WTC11 (cell line): ENCODE measurements around the gene CNOT6L. TPM values are rescaled to one million over a fixed set of nuclear protein-coding genes. Genes with fewer than 3 reads are reported as not detected.

Experiments used
- ATAC-seq: fragments of 200-7000 bp; cut with Tn5 transposase; 2 replicates; pipeline ENCODE4 v1.10.0; 2021; ENCODE audit warnings: mild to moderate bottlenecking, moderate library complexity
- CTCF ChIA-PET: fragments of 300-600 bp; sonication (Branson Sonifier 250); formaldehyde crosslinking; loops from one replicate; lab custom pipeline; 2021; ENCODE audit warnings: antibody characterized with exemption; lab: Charles Lee
- POLR2A ChIA-PET: fragments of 350-600 bp; sonication (Branson Sonifier 250); formaldehyde crosslinking; loops from one replicate; lab custom pipeline; 2021; ENCODE audit warnings: antibody characterized with exemption; lab: Charles Lee
- DNase-seq: peaks from one replicate; pipeline ENCODE4 v3.0.0; 2021; ENCODE audit warnings: low spot score
- H3K27ac Mint-ChIP-seq: 2 replicates; pipeline ENCODE4 v1.8.0; 2021; ENCODE audit warnings: mixed read lengths
- H3K27me3 Mint-ChIP-seq: 2 replicates; pipeline ENCODE4 v1.8.0; 2021; ENCODE audit warnings: low read depth, mild to moderate bottlenecking, moderate library complexity, mixed read lengths
- H3K36me3 Mint-ChIP-seq: 2 replicates; pipeline ENCODE4 v1.8.0; 2021; ENCODE audit warnings: mixed read lengths
- H3K4me1 Mint-ChIP-seq: 2 replicates; pipeline ENCODE4 v1.8.0; 2022; ENCODE audit warnings: mixed read lengths
- H3K4me3 Mint-ChIP-seq: 2 replicates; pipeline ENCODE4 v1.8.0; 2021; ENCODE audit warnings: mild to moderate bottlenecking, moderate library complexity, mixed read lengths
- H3K9me3 Mint-ChIP-seq: 2 replicates; pipeline ENCODE4 v1.8.0; 2021; ENCODE audit warnings: mixed read lengths
- ELF4 ChIP-seq: sonication (generic); formaldehyde crosslinking; IDR thresholded peaks from 2 replicates; pipeline ENCODE4 v1.8.1; 2022; ENCODE audit warnings: low read depth, mild to moderate bottlenecking, moderate library complexity, missing genetic modification reagents
- EMX1 ChIP-seq: fragments of 250-450 bp; sonication (Bioruptor Pico); IDR thresholded peaks from 2 replicates; pipeline ENCODE4 v1.8.0; 2021; ENCODE audit warnings: mild to moderate bottlenecking
- GABPB1 ChIP-seq: sonication (generic); formaldehyde crosslinking; IDR thresholded peaks from 2 replicates; pipeline ENCODE4 v1.8.1; 2023; ENCODE audit warnings: mild to moderate bottlenecking, missing genetic modification reagents
- GRHL2 ChIP-seq: fragments of 250-450 bp; sonication (Bioruptor Pico); IDR thresholded peaks from 2 replicates; pipeline ENCODE4 v1.8.0; 2022; ENCODE audit warnings: mild to moderate bottlenecking, moderate library complexity; ENCODE audit not compliant: insufficient replicate concordance, severe bottlenecking
- GTF2I ChIP-seq: fragments of 250-450 bp; sonication (Bioruptor Pico); conservative IDR thresholded peaks from 2 replicates; pipeline ENCODE4 v1.4.0; 2021; ENCODE audit warnings: mild to moderate bottlenecking
- JUN ChIP-seq: sonication (generic); formaldehyde crosslinking; IDR thresholded peaks from 2 replicates; pipeline ENCODE4 v1.8.0; 2023; ENCODE audit warnings: mild to moderate bottlenecking, missing genetic modification reagents
- KAT7 ChIP-seq: sonication (generic); formaldehyde crosslinking; IDR thresholded peaks from 2 replicates; pipeline ENCODE4 v1.8.1; 2023; ENCODE audit warnings: missing genetic modification reagents, mild to moderate bottlenecking, borderline replicate concordance
- NFATC4 ChIP-seq: fragments of 250-450 bp; sonication (Bioruptor Pico); IDR thresholded peaks from 2 replicates; pipeline ENCODE4 v1.9.0; 2021; ENCODE audit warnings: mild to moderate bottlenecking
- RELA ChIP-seq: sonication (generic); formaldehyde crosslinking; IDR thresholded peaks from 2 replicates; pipeline ENCODE4 v1.8.1; 2022; ENCODE audit warnings: missing genetic modification reagents, mild to moderate bottlenecking, borderline replicate concordance
- SMAD3 ChIP-seq: sonication (generic); formaldehyde crosslinking; IDR thresholded peaks from 2 replicates; pipeline ENCODE4 v1.8.0; 2022; ENCODE audit warnings: missing genetic modification reagents, mild to moderate bottlenecking, borderline replicate concordance
- total RNA-seq: library from RNA; stranded (reverse); gene quantifications from 3 replicates; pipeline ENCODE4 v1.2.3, GENCODE V29; 2021
- TF ChIP-seq, protein P1 (sequence below): fragments of 250-450 bp; sonication (Bioruptor Pico); IDR thresholded peaks from 2 replicates; pipeline ENCODE4 v1.9.0; 2021; ENCODE audit warnings: mild to moderate bottlenecking, borderline replicate concordance
- TF ChIP-seq, protein P2 (sequence below): sonication (generic); formaldehyde crosslinking; IDR thresholded peaks from 2 replicates; pipeline ENCODE4 v1.8.0; 2023; ENCODE audit warnings: mild to moderate bottlenecking, missing genetic modification reagents
- TF ChIP-seq, protein P3 (sequence below): sonication (generic); formaldehyde crosslinking; IDR thresholded peaks from 2 replicates; pipeline ENCODE4 v1.8.0; 2023; ENCODE audit warnings: missing genetic modification reagents, mild to moderate bottlenecking, borderline replicate concordance
- TF ChIP-seq, protein P4 (sequence below): fragments of 250-450 bp; sonication (Bioruptor Pico); conservative IDR thresholded peaks from 2 replicates; pipeline ENCODE4 v1.9.0; 2021; ENCODE audit warnings: mild to moderate bottlenecking
- TF ChIP-seq, protein P5 (sequence below): fragments of 200-600 bp; IDR thresholded peaks from 2 replicates; pipeline ENCODE4 v1.8.0; 2022; ENCODE audit warnings: antibody characterized with exemption

CNOT6L gene
- total RNA-seq, 1 experiment from 2014 or later, result 21.6 TPM

DNA sequence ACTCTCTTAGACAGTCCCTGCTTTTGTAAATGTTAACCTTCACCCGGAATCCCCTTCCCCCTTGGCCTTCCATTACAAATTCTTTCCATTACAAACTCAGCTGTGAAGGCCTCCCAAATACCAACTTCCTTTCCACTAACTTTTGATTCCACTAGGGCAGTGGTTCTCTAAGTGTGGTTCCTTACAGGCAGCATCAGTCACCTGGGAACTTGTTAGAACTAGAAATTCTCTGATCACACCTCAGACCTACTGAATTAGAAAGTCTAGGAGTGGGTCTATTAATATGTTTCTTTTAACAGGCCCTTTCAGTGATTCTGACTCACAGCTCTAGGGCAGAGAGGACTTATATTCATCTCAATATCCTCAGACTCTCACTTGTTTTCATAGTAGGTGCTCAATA, 24.5 kb upstream of the CNOT6L start:
- no peak overlapping the region for H3K4me3 Mint-ChIP-seq
- TF ChIP-seq ELF4 (CRISPR knock-in tag) (no peak), GABPB1 (no peak), NFATC4 (no peak), GRHL2 (CRISPR knock-in tag) (no peak), SMAD3 (no peak), KAT7 (CRISPR knock-in tag) (no peak), GTF2I (CRISPR knock-in tag) (no peak), RELA (CRISPR knock-in tag) (no peak), EMX1 (CRISPR knock-in tag) (no peak), JUN (CRISPR knock-in tag) (no peak)
- TF ChIP-seq, protein P1, sequence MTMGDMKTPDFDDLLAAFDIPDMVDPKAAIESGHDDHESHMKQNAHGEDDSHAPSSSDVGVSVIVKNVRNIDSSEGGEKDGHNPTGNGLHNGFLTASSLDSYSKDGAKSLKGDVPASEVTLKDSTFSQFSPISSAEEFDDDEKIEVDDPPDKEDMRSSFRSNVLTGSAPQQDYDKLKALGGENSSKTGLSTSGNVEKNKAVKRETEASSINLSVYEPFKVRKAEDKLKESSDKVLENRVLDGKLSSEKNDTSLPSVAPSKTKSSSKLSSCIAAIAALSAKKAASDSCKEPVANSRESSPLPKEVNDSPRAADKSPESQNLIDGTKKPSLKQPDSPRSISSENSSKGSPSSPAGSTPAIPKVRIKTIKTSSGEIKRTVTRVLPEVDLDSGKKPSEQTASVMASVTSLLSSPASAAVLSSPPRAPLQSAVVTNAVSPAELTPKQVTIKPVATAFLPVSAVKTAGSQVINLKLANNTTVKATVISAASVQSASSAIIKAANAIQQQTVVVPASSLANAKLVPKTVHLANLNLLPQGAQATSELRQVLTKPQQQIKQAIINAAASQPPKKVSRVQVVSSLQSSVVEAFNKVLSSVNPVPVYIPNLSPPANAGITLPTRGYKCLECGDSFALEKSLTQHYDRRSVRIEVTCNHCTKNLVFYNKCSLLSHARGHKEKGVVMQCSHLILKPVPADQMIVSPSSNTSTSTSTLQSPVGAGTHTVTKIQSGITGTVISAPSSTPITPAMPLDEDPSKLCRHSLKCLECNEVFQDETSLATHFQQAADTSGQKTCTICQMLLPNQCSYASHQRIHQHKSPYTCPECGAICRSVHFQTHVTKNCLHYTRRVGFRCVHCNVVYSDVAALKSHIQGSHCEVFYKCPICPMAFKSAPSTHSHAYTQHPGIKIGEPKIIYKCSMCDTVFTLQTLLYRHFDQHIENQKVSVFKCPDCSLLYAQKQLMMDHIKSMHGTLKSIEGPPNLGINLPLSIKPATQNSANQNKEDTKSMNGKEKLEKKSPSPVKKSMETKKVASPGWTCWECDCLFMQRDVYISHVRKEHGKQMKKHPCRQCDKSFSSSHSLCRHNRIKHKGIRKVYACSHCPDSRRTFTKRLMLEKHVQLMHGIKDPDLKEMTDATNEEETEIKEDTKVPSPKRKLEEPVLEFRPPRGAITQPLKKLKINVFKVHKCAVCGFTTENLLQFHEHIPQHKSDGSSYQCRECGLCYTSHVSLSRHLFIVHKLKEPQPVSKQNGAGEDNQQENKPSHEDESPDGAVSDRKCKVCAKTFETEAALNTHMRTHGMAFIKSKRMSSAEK (CRISPR knock-in tag), result no peak
- TF ChIP-seq, protein P2, sequence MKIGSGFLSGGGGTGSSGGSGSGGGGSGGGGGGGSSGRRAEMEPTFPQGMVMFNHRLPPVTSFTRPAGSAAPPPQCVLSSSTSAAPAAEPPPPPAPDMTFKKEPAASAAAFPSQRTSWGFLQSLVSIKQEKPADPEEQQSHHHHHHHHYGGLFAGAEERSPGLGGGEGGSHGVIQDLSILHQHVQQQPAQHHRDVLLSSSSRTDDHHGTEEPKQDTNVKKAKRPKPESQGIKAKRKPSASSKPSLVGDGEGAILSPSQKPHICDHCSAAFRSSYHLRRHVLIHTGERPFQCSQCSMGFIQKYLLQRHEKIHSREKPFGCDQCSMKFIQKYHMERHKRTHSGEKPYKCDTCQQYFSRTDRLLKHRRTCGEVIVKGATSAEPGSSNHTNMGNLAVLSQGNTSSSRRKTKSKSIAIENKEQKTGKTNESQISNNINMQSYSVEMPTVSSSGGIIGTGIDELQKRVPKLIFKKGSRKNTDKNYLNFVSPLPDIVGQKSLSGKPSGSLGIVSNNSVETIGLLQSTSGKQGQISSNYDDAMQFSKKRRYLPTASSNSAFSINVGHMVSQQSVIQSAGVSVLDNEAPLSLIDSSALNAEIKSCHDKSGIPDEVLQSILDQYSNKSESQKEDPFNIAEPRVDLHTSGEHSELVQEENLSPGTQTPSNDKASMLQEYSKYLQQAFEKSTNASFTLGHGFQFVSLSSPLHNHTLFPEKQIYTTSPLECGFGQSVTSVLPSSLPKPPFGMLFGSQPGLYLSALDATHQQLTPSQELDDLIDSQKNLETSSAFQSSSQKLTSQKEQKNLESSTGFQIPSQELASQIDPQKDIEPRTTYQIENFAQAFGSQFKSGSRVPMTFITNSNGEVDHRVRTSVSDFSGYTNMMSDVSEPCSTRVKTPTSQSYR, result no peak
- TF ChIP-seq, protein P3, sequence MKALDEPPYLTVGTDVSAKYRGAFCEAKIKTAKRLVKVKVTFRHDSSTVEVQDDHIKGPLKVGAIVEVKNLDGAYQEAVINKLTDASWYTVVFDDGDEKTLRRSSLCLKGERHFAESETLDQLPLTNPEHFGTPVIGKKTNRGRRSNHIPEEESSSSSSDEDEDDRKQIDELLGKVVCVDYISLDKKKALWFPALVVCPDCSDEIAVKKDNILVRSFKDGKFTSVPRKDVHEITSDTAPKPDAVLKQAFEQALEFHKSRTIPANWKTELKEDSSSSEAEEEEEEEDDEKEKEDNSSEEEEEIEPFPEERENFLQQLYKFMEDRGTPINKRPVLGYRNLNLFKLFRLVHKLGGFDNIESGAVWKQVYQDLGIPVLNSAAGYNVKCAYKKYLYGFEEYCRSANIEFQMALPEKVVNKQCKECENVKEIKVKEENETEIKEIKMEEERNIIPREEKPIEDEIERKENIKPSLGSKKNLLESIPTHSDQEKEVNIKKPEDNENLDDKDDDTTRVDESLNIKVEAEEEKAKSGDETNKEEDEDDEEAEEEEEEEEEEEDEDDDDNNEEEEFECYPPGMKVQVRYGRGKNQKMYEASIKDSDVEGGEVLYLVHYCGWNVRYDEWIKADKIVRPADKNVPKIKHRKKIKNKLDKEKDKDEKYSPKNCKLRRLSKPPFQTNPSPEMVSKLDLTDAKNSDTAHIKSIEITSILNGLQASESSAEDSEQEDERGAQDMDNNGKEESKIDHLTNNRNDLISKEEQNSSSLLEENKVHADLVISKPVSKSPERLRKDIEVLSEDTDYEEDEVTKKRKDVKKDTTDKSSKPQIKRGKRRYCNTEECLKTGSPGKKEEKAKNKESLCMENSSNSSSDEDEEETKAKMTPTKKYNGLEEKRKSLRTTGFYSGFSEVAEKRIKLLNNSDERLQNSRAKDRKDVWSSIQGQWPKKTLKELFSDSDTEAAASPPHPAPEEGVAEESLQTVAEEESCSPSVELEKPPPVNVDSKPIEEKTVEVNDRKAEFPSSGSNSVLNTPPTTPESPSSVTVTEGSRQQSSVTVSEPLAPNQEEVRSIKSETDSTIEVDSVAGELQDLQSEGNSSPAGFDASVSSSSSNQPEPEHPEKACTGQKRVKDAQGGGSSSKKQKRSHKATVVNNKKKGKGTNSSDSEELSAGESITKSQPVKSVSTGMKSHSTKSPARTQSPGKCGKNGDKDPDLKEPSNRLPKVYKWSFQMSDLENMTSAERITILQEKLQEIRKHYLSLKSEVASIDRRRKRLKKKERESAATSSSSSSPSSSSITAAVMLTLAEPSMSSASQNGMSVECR (CRISPR knock-in tag), result no peak
- TF ChIP-seq, protein P4, sequence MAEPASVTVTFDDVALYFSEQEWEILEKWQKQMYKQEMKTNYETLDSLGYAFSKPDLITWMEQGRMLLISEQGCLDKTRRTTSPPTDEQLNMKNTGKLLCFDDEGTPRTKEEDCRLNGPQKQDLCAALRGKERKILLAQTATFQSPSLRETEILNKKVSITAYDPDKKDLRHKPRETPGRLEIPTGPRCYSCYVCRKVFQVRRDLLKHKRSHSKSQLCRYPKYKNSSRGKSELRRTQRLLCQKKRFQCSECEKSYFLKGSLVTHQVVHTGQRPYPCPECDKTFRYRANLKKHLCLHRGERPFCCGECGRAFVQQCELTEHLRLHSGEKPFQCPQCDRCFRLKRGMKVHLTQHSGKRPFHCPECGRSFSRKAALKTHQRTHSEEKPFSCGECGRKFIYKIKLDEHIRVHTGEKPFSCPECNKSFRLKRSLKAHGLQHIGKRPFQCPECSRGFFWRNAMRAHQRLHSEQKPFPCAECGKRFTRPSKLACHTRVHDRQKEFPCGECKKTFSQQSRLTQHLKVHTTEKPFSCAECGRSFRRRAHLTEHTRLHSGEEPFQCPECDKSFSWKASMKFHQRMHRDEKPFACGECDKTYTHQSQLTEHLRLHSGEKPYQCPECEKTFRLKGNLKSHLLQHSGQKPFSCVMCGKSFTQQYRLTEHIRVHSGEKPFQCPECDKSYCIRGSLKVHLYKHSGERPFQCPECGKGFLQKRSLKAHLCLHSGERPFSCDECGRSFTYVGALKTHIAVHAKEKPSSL (CRISPR knock-in tag), result no peak
- TF ChIP-seq, protein P5, sequence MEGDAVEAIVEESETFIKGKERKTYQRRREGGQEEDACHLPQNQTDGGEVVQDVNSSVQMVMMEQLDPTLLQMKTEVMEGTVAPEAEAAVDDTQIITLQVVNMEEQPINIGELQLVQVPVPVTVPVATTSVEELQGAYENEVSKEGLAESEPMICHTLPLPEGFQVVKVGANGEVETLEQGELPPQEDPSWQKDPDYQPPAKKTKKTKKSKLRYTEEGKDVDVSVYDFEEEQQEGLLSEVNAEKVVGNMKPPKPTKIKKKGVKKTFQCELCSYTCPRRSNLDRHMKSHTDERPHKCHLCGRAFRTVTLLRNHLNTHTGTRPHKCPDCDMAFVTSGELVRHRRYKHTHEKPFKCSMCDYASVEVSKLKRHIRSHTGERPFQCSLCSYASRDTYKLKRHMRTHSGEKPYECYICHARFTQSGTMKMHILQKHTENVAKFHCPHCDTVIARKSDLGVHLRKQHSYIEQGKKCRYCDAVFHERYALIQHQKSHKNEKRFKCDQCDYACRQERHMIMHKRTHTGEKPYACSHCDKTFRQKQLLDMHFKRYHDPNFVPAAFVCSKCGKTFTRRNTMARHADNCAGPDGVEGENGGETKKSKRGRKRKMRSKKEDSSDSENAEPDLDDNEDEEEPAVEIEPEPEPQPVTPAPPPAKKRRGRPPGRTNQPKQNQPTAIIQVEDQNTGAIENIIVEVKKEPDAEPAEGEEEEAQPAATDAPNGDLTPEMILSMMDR, result no peak
- no peaks in the 10 kb centered on the region for H3K9me3 Mint-ChIP-seq
- no peak overlapping the region for H3K27ac Mint-ChIP-seq
- no peak for DNase-seq
- peaks cover 13% of the 10 kb centered on the region for H3K4me1 Mint-ChIP-seq
- H3K36me3 Mint-ChIP-seq, result no peaks in the 10 kb centered on the region
- ATAC-seq, result peak; percentile 58
- POLR2A ChIA-PET, result no interaction called here
- CTCF ChIA-PET, result no interaction called here
- no peaks in the 10 kb centered on the region for H3K27me3 Mint-ChIP-seq
